ENCODE results near the gene PTPRD.

The PTPRD gene

GRCh38 chr9:8447601-8448000 lies 2165.2 kb downstream of the PTPRD start:
- no peak for DNase-seq

DNA sequence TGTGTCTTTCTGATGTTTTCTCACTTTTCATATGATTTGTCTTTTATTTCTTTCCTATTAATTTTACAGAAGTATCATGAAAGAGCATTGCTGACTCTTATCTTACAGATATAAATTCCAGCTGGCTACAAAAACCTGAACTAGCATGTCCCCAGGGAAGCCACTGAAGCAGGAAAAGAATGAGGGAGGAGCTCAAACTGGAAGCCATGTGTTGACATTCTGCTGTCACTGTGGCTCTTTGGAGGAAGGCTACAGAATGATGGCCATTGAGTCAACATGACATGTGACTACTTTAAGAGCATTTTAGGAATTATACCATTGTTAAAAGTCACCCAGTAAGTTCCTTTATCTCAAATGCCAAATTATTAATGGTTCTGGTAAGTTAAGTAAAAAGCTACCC lies 2174.9 kb downstream of the PTPRD start:
- no peak for DNase-seq

GRCh38 chr9:8437259-8437658 lies 2175.5 kb downstream of the PTPRD start:
- DNase-seq, result no peak

DNA sequence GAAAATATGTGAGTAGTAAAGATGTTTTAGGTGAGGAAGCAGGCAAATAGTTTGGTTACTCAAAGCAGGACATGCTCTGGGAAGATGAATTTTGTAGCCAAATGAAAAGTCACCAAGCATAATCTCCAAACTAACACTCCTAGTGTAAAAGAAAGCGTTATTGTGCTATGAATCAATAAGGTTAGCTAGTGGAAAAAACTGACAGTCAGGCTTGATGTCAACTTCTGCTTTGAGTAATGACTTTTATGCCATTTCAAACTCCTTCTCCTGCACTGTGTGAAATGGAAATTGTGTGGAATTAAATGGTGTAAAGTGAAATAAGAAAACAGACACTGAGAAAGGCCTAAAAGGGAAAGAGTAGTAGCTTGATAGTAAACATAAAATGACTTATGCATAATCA lies 2176.0 kb downstream of the PTPRD start:
- peak; percentile 73 for DNase-seq

- no peak for DNase-seq
Observed at GRCh38 chr9:8434621-8435020, 2178.2 kb downstream of the PTPRD start.

GRCh38 chr9:8432224-8432623 lies 2180.6 kb downstream of the PTPRD start:
- DNase-seq, result no peak

GRCh38 chr9:8431505-8431904 lies 2181.3 kb downstream of the PTPRD start:
- no peak for DNase-seq

DNA sequence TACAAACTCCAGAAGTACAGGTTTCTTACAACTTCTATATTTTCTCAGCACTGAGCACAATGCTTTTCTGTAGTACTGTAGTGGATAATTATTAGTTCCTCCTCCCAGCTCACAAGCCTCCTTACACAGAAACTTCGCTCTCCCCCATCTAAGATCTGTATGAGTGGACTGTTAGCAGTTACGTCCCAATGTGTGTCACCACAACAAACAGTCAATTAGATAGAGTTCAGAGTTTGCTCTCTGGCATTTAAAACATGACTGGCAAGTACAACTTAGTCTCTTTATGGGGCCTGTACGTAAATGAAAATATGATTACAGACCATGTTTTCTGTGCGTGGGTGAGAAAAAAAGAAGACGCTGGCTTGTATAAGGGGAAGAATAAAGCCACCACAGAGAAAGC lies 2181.9 kb downstream of the PTPRD start:
- DNase-seq, result peak; percentile 61

DNA sequence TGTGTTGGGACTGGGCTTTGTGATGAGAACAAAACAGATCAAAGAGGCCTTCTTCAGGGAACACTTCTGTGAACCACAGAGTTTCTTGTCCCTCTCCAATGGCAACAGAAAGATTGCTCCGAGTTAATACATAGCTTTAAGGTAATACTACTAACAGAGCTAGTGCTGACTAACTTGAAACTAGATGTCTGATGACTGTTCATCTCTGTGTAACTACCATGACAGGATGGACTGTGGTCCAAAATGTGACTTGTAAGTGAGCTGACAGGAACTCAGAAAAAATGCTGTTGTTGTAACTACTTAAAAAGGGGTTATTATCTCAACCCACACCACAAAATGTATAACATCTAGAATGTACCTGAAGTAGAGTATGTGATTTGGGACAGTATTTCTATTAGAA lies 2183.0 kb downstream of the PTPRD start:
- peak; percentile 68 for DNase-seq

DNA sequence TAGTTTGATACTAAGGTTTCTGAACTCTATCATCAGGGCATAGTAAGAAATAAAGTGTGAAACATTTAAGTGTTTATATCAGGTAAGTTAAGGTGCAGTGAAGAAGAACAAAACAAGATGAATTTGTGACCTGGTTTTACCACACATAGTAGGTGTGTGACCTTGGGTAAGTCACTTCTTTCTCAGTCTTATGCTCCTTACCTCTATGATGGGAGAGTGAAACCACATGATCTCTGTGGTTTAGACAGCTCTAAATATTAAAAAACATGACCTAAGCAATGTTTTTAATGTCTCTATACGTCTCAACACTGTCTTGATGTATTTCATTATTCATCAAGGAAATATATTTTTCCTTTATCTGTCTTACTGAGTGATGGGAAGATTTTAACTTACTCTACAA lies 2183.6 kb downstream of the PTPRD start:
- DNase-seq, result peak; percentile 54

DNA sequence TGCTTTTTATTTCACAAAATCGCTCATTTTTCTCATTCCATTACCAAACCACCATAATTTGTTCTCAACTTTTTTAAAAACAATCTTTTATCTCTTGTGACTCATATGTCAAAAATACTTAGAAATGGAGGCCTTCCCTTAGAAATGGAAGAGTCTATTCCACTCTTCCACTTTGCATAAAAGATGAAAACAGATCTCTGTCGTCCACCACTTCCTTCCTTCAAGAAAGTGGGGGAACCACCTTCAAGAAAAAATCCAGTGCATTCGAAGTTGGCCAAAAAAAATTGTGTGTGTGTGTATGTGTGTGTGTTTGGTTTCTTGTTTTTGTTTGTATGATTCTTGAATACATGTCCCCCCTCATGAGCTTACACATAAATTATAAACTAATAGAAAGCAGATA lies 2184.4 kb downstream of the PTPRD start:
- DNase-seq, result peak; percentile 63

DNA sequence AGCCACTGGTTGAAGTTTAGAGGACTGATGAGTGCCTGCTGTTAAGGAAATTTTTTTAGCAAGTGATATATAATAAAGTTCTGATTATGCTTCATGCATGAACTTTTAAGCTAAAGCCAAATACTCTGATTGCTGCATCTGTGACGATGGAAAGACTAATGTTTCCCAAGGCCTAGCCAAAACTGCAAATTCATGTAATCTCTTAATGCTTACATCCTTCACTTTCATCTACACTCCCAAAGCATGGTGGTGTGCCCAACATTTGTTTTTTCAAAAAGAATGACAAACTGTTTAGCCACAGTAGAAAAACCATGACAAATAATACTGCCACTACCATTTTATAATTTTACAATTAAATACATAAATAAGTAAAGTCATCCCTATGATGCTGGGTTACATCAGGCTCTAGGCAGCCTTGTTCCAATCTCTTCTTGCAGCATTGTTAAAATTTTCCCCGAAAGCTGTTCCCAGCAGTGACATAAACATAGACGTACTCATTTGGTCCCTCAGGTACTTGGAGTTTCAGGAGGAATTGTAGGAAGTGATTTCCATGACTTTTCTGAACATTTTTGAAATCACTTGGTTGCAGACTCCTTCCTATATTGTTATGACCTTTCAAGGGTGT lies 2187.9 kb downstream of the PTPRD start:
- no peak for DNase-seq

GRCh38 chr9:8420416-8420815 lies 2192.4 kb downstream of the PTPRD start:
- no peak for DNase-seq

GRCh38 chr9:8419596-8420275 lies 2193.1 kb downstream of the PTPRD start:
- DNase-seq, result no peak

DNA sequence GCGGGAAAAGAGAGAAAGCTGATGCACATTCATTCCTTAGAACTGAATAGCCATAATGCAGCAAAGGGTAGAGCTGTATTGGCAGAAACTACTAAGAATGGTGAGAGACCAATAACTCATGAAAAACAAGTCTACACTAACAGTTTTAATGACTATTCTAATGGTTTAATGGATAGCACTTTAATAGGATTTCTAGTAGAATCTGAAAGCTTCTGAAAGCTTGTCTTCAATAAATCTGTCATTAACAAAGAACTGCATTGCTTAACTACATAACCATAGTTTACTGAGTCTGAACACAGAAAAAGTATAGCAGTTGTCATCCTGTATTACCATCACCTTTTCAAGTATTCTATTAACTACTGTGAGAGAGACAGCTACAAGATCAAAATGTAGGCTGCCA lies 2195.5 kb downstream of the PTPRD start:
- no peak for DNase-seq

- no peak for DNase-seq
Observed at GRCh38 chr9:8412327-8412726, 2200.5 kb downstream of the PTPRD start.

DNA sequence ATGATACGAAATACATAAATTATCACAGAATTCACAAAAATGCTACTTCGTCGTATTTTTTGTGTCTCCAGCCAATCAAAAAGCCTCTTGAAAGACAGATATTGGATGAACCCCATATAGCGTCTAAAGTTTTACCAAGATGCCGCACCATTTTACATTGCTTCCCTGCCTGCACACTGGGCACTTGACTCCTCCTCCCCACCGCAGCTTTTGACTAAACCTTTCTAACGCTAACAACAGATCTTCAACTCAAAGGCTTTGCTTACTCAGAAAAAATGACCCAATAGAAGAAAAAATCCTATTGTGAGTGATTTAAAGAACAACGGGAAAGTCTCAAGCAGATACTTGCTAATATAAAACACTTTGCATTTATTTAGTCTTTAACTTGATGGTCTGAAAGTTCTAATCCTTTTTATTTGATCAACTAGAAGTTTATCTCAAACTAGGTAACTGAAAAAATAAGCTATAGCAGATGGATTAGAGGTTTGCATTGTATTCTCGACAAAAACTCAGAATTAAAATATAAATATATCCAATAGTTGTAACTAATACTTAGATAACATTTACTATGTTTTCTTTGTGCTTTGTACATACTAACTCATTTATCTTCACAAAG lies 2204.1 kb downstream of the PTPRD start:
- no peak for DNase-seq

- DNase-seq, result no peak
Observed at GRCh38 chr9:8401961-8402705, 2210.7 kb downstream of the PTPRD start.

GRCh38 chr9:8400378-8400777 lies 2212.4 kb downstream of the PTPRD start:
- no peak for DNase-seq

- no peak for DNase-seq
Observed at GRCh38 chr9:8395022-8395421, 2217.8 kb downstream of the PTPRD start.

GRCh38 chr9:8394341-8394740 lies 2218.5 kb downstream of the PTPRD start:
- DNase-seq, result no peak

GRCh38 chr9:8392866-8393265 lies 2219.9 kb downstream of the PTPRD start:
- no peak for DNase-seq

DNA sequence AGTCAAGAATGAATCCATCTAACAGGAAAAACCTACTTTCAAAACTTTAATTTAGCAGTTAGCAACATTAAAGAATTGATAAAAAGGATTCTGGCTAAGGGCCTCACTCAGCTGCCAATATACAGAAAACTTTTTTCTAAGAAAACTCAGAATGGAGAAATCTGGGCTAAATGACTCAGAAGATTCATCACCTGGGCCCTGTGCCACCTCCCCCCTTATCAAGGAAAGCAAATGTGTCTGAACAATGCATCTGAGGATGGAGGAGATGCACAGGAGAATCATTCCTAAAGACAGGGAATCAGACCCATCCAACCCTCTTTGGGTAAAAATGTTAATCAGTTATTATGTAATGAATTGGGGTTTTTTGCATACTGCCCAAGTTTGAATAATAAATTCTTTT lies 2221.2 kb downstream of the PTPRD start:
- DNase-seq, result no peak

DNA sequence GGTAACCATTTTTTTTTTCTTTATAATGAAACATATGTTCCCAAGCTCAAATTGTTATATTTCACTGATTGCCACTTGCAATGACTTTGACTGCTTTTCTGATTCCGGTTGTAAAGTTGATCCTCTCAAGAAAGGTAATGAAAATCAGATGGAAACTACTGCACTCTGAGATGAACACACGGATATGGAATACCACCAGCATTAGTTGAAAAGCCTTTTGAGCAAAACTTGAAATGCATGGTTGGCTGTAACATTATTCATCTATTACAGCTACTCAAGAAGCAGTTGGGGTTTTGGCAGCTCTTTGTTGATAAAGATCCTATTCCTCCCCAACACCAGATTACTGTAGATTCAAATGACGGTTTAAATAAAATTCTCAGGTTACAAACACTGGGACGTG lies 2221.7 kb downstream of the PTPRD start:
- no peak for DNase-seq
